Activated naive CD8-positive, alpha-beta T cell treated with anti-CD3 and anti-CD28 coated beads, Interleukin-2, amount 50 U/mL, for 16 hours (primary cell): ENCODE measurements around the gene WAC.

ENCODE experiments used
- DNase-seq: peaks from one replicate; pipeline ENCODE4 v3.0.0-alpha.2; 2020; ENCODE audit warnings: low read depth, low spot score

WAC gene

GRCh38 chr10:28530751-28531150, 2.2 kb upstream of the WAC start:
- no peak for DNase-seq

- no peak for DNase-seq
Measured at GRCh38 chr10:28533186-28533564, 257 bp downstream of the WAC start.

GRCh38 chr10:28533571-28534304, 820 bp downstream of the WAC start:
- peak; percentile 43 for DNase-seq

GRCh38 chr10:28535846-28536245, 2.9 kb downstream of the WAC start:
- no peak for DNase-seq

DNA sequence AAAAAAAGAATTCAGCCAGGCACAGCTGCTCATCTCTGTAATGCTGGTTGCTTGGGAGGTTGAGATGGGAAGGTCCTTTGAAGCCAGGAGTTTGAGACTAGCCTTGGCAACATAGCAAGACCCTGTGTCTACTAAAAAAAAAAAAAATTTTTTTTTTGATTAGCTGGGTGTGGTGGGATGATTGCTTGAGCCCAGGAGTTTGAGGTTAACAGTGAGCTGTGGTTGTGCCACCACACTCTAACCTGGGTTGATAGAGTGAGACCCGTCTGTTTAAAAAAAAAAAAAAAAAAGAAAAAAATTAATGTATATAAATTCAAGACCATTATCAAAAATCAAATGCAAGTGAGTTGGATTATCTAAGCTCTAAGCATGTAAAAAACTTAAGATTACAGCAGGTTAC, 5.7 kb downstream of the WAC start:
- no peak for DNase-seq

DNA sequence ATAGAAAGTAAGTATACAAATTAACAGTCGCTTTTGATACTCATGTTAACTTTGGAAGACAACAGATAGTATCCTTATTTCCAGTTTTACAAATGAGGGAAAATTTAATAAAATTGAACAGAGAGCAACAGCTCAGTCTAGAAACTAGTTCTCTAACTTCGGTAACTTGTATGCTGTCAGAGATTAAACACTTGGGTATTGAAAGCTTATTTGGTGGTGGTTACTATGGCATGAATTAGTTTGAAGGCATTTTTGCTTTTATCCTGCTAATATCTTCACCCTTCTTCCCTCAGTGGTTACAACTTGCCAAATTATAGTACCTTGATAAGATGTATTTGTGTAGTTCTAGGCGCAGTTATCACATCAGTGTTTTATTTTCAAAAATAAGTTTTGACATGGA, 7.2 kb downstream of the WAC start:
- DNase-seq: no peak

DNA sequence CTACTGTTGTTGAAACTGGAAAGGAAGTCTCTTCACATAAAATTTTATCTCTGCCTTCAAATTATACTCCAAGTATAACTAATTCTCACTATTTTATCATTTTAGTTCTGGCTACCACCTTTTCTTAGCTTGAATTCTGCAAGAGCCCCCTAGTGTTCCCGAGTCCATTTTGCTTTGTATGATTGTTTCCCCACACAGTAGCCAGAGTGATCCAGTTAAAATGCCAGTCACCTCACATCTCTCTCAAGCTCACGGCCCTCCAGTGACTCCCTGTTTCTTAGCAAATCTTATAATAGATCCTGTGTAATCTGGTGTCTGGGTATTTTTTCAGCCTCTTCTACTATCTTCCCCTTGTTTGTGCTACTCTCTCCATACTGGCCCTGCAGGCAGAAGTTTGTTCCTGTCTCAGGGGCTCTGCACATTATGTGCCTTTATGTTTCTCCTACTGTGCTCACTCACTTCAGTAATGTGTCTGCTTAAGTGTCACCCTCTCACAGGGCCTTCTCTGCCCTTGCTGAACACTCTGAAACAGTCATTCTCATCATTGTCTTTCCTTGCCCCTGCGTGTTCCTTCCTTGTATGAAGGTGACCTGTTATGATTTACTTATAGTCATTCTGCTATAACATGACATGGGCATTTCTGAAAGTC, 8.9 kb downstream of the WAC start:
- no peak for DNase-seq

DNA sequence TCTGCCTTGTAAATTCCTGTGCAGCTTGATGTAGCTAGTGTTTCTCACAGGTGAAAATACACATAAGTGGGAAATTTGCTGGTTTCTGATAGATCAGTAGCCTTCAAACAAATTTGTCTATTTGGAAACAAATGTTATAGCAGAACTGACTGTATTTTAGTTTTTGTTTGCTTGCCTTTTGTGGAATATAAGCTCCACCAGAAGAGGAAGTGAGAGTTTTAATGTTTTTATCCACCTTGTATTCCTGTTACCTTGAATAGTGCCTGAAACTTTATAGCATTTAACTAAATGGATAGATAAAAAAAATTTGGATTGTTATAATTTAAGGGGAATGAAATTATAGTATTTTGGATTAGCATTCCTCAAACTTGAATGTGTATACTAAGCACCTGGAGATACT, 9.8 kb downstream of the WAC start:
- no peak for DNase-seq

DNA sequence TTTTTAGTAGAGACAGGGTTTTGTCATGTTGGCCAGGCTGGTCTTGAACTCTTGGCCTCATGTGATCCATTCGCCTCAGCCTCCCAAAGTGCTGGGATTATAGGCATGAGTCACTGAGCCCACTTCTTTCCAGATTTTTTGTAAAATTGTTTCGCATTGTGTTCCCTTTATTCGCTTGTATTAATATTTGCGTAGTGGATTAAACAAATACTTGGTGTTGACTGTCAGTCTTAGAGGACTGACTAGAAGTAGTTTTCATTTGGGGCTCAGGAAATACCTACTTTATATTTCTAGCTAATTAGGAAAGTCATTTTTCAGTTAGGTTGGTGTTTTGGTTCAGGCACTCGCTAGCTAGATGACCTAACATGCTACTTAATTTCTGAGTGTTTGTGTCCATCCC, 11.1 kb downstream of the WAC start:
- DNase-seq: no peak

- no peak for DNase-seq
Measured at GRCh38 chr10:28545967-28546644, 13.2 kb downstream of the WAC start.

DNA sequence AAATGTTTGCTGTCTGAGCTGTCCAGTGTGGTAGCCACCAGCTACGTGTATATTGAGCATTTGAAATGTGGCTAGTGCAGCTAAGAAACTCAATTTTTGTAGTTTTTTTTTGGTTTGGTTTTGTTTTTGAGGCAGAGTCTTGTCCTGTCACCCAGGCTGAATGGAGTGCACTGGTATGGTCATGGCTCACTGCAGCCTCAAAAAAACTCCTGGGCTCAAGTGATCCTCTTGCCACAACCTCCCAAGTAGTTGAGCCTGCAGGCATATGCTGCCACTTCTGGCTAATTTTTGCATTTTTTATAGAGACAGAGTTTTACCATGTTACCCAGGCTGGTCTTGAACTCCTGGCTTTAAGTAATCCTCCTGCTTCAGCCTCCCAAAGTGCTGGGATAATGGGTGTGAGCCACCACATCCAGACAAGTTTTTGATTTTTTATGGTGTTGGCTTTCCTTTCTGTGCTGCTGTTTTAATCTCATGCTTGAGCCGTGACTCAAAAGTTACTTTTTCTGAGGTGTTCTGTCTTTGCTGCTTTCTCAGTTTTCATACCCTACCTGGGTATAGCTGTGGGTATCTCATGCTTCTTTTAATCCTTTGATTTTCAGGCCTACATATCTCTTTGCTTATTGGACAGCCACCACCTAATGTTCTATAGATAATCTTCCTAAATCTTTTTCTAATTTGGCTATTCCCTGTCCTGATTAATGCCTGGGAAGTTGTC, 16.0 kb downstream of the WAC start:
- no peak for DNase-seq

DNA sequence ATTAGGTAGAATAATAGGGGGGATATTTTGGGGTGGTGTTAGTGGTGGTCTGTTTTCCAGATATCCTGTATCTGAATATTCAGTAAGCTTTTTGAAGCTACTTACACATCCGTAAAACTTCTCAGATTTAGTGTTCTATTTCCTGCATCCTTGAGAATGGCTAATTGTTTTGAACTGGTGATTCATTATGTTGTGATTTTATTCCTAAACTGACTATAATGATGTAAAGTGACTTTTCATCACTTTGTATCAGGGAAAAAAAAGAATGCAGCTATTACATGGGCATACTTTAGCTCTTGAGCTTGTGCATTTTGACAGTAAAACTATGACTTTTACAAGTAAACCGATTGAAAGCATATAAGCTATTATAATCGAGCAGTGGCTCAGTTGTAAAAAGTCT, 18.2 kb downstream of the WAC start:
- DNase-seq: no peak

- no peak for DNase-seq
Measured at GRCh38 chr10:28552775-28553174, 19.9 kb downstream of the WAC start.

GRCh38 chr10:28554009-28554408, 21.1 kb downstream of the WAC start:
- DNase-seq: no peak

- no peak for DNase-seq
Measured at GRCh38 chr10:28554952-28555351, 22.0 kb downstream of the WAC start.

DNA sequence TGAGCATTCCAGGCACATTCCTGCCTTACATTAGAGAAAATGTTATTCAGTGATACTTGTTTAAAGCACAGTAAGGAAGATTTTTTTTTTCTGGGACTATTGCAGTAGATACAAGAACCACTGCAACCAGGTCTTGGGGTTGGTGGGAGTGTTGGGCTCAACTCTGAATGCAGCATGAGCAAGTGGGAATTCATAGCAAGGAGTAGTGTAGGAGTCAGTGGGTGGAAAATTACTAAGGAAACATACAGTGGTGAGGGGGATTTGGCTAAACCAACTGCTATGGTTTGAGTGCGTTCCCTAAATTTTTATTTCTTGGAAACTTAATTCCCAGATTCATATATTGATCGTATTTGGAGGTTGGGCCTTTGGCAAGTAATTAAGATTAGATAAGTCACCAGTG, 22.4 kb downstream of the WAC start:
- DNase-seq: no peak

- no peak for DNase-seq
Measured at GRCh38 chr10:28556142-28556541, 23.2 kb downstream of the WAC start.

- DNase-seq: no peak
Measured at GRCh38 chr10:28558186-28558585, 25.3 kb downstream of the WAC start.

DNA sequence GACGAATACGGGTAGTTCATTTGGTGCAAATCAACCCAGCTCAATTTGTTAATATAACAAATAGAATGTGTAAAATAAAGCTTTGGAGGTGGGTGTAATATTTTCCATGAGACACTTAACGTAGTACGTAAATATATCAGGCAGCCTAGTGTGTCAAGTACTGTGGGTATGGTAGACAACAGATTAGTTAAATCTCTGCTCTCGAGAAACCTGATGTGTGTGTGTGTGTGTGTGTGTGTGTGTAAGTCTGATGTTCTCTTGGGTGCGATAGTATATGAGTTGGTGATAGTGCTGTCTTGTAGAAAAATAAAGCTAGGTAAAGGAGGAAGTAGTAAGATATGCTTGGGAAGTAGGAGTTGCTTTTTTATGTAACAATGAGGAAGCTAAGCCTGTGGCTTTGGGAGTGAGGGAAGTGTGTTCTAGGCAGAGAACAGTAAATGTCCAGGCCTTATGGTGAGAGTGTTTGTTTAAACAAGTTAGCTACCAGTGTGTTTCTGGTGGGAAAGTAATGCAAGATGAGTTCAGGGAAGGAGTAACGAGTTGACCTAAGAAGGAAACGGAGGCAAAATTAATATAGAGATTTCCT, 26.1 kb downstream of the WAC start:
- DNase-seq: no peak

GRCh38 chr10:28559618-28560017, 26.7 kb downstream of the WAC start:
- no peak for DNase-seq

GRCh38 chr10:28560617-28561016, 27.7 kb downstream of the WAC start:
- DNase-seq: no peak

DNA sequence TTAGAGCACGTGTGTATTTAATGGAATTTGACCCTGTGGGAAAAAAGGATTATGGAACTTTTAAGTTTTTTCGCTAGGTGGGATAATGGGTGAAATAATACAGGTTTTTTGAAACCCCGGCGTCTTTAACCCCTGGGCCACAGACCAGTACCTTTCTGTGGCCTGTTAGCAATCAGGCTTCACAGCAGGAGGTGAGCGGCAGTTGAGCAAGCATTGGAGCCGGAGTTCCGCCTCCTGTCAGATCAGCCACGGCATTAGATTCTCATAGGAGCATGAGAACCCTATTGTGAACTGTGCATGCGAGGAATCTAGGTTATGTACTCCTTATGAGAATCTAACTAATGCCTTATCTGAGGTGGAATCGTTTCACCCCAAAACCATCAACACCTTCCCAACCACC, 28.6 kb downstream of the WAC start:
- no peak for DNase-seq
